RWPE1 (cell line): ENCODE results near the gene OR10H1.
"Not testable (repeated sequence)": the region's sequence is repeated elsewhere in the genome, so short reads cannot be mapped to it uniquely, and the experiment has no call there.

ENCODE experiments used
- CTCF ChIA-PET: fragments of 350-600 bp; sonication (Branson Sonifier 250); formaldehyde crosslinking; extraction: SDS; loops from one replicate; lab custom pipeline; 2021; lab: Yijun Ruan, JAX
- POLR2A ChIA-PET: fragments of 400-600 bp; formaldehyde crosslinking; extraction: SDS; loops from one replicate; lab custom pipeline; 2020; ENCODE audit warnings: antibody characterized with exemption; ENCODE audit not compliant: low non-redundant PET; lab: Yijun Ruan, JAX
- DNase-seq: peaks from one replicate; pipeline ENCODE4 v3.0.0; 2012; ENCODE audit warnings: low spot score
- H3K27ac ChIP-seq: fragments of 450-650 bp; 2 replicates; pipeline ENCODE4 v1.5.1; 2017
- TF ChIP-seq, protein P1 (sequence below): fragments of 450-650 bp; conservative IDR thresholded peaks from 2 replicates; pipeline ENCODE4 v1.5.1; 2017; ENCODE audit warnings: low read depth, mild to moderate bottlenecking

OR10H1 gene

DNA sequence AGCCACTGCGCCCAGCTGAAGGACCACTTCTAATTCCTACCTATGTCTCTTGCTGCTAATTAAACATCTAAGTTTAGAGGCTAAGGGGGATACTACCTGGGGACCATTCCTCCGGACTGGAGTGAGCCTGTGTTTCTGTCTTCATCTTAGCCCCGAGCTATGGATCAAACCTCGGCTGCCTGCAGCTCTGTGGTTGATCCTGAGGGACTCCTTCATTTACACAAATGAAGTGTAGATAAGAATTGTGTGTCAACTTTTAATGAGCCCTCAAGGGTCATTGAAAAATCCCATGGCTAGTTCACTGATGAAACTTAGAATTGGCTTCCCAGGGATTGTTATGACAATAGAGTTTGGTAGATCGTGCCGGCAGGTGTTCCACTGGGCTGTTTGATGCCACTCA is 31.5 kb upstream of the OR10H1 start:
- H3K27ac ChIP-seq: no peak overlapping the region
- ChIA-PET CTCF (no interaction called here), POLR2A (no interaction called here)
- TF ChIP-seq, protein P1, sequence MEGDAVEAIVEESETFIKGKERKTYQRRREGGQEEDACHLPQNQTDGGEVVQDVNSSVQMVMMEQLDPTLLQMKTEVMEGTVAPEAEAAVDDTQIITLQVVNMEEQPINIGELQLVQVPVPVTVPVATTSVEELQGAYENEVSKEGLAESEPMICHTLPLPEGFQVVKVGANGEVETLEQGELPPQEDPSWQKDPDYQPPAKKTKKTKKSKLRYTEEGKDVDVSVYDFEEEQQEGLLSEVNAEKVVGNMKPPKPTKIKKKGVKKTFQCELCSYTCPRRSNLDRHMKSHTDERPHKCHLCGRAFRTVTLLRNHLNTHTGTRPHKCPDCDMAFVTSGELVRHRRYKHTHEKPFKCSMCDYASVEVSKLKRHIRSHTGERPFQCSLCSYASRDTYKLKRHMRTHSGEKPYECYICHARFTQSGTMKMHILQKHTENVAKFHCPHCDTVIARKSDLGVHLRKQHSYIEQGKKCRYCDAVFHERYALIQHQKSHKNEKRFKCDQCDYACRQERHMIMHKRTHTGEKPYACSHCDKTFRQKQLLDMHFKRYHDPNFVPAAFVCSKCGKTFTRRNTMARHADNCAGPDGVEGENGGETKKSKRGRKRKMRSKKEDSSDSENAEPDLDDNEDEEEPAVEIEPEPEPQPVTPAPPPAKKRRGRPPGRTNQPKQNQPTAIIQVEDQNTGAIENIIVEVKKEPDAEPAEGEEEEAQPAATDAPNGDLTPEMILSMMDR: no peak
- no peak for DNase-seq

- POLR2A ChIA-PET: interaction anchor here (0.6 kb wide), 1 partner anchor 9 kb away, joined by 8 read pairs; no protein-coding TSS in a partner anchor
- H3K27ac ChIP-seq, DNase-seq, CTCF ChIA-PET: not testable (repeated sequence)
These were observed 28.4 kb upstream of the OR10H1 start for GRCh38 chr19:15843894-15844222.

GRCh38 chr19:15843203-15843893 is 27.9 kb upstream of the OR10H1 start:
- TF ChIP-seq, protein P1: no peak
- ChIA-PET CTCF (interaction anchor here (0.5 kb wide), 1 partner anchor 1209 kb away, joined by 4 read pairs; no protein-coding TSS in a partner anchor), POLR2A (no interaction called here)
- no peak for DNase-seq
- H3K27ac ChIP-seq: no peak overlapping the region

GRCh38 chr19:15841875-15842569 is 26.6 kb upstream of the OR10H1 start:
- TF ChIP-seq, protein P1: no peak
- CTCF ChIA-PET: interaction anchor here (0.6 kb wide), 2 partner anchors 30 to 33 kb away, joined by 3 to 5 read pairs; no protein-coding TSS in a partner anchor
- POLR2A ChIA-PET: no interaction called here
- no peak overlapping the region for H3K27ac ChIP-seq
- DNase-seq: no peak

DNA sequence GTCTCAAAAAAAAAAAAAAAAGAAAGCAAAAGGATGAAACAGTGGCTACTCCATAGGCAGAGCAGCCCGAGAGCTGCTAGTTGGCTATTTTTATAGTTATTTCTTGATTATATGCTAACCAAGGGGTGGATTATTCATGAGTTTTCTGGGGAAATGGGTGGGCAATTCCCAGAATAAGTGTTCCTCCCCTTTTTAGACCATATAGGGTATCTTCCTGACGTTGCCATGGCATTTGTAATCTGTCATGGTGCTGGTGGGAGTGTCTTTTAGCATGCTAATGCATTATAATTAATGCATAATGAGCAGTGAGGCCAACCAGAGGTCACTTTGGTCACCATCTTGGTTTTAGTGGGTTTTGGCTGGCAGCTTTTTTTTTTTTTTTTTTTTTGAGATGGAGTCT is 25.4 kb upstream of the OR10H1 start:
- H3K27ac ChIP-seq: no peak overlapping the region
- TF ChIP-seq, protein P1: no peak
- CTCF ChIA-PET: no interaction called here
- DNase-seq: no peak
- POLR2A ChIA-PET: no interaction called here

GRCh38 chr19:15839888-15840287 is 24.4 kb upstream of the OR10H1 start:
- DNase-seq, H3K27ac ChIP-seq, POLR2A ChIA-PET, CTCF ChIA-PET: not testable (repeated sequence)

DNA sequence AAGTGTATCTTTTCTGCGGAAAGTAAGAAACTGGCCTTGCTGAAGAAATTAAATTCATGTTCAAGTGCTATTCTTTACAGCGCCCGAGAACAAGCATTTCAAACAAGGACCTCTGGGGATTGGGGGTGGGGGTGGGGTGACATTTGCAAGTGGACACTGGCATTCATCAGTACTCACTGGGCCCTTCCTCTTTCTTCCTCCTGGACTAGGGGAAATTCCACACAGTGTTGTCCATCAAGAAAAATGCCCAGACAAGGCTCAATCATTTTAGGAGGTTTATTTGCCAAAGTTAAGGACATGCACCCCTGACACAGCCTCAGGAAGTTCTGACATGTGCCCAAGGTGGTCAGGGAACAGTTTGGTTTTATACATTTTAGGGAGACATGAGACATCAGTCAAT is 22.9 kb upstream of the OR10H1 start:
- no peak for DNase-seq
- no peak overlapping the region for H3K27ac ChIP-seq
- POLR2A ChIA-PET: no interaction called here
- TF ChIP-seq, protein P1: no peak
- CTCF ChIA-PET: no interaction called here
